ENCODE results near the gene TNRC6C. TPM values are rescaled to one million over a fixed set of nuclear protein-coding genes. Genes with fewer than 3 reads are reported as not detected.
"Not testable (repeated sequence)": the region's sequence is repeated elsewhere in the genome, so short reads cannot be mapped to it uniquely, and the experiment has no call there.

The TNRC6C gene
- total and polyA plus RNA-seq, 9 of the 15 experiments (the other 6 are each of a cell fraction or from before 2014, with no cell fraction given) = 0.20 to 4.9 (median 2.3) TPM

- TF ChIP-seq SMARCC2 (IDR thresholded peaks at IDR 0.05; ENCODE audit: low read depth) (peak; percentile 77; the same call in 1 of the 2 replicates), ZBTB2 (IDR thresholded peaks at IDR 0.05) (peak; percentile 84; the same call in 1 of the 2 replicates), ADNP (tag; IDR thresholded peaks at IDR 0.05) (peak; percentile 71), GATAD2B (IDR thresholded peaks at IDR 0.05; ENCODE audit: borderline replicate concordance) (peak; percentile 82), TOE1 (IDR thresholded peaks at IDR 0.05; ENCODE audit: borderline replicate concordance) (peak; percentile 15; the same call in 1 of the 2 replicates), ZNF609 (CRISPR knock-in tag; IDR thresholded peaks at IDR 0.05; ENCODE audit: borderline replicate concordance) (peak; percentile 29; the same call in 1 of the 2 replicates), CC2D1A (IDR thresholded peaks at IDR 0.05) (peak; percentile 77; the same call in 1 of the 2 replicates), GATAD2A (IDR thresholded peaks at IDR 0.05) (peak; percentile 84; the same call in 1 of the 2 replicates), GATA2 (CRISPR knock-in tag; IDR thresholded peaks at IDR 0.05) (peak; percentile 64), DMBX1 (CRISPR knock-in tag; IDR thresholded peaks at IDR 0.05; ENCODE audit: borderline replicate concordance) (peak; percentile 86), MLLT1 (IDR thresholded peaks at IDR 0.05) (peak in 1 of 2 experiments; percentile 95; a peak in 2 of 4 replicates), HDAC1 (IDR thresholded peaks at IDR 0.05) (peak; percentile 10 to 86; a peak in 2 of 4 replicates)
- TF ChIP-seq, protein P1, sequence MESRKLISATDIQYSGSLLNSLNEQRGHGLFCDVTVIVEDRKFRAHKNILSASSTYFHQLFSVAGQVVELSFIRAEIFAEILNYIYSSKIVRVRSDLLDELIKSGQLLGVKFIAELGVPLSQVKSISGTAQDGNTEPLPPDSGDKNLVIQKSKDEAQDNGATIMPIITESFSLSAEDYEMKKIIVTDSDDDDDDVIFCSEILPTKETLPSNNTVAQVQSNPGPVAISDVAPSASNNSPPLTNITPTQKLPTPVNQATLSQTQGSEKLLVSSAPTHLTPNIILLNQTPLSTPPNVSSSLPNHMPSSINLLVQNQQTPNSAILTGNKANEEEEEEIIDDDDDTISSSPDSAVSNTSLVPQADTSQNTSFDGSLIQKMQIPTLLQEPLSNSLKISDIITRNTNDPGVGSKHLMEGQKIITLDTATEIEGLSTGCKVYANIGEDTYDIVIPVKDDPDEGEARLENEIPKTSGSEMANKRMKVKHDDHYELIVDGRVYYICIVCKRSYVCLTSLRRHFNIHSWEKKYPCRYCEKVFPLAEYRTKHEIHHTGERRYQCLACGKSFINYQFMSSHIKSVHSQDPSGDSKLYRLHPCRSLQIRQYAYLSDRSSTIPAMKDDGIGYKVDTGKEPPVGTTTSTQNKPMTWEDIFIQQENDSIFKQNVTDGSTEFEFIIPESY (CRISPR knock-in tag; IDR thresholded peaks at IDR 0.05) = peak; percentile 18; the same call in 1 of the 2 replicates
- TF ChIP-seq TOE1 (CRISPR knock-in tag; IDR thresholded peaks at IDR 0.05; ENCODE audit: borderline replicate concordance, low read depth) = not testable (repeated sequence)
- TF ChIP-seq, protein P2, sequence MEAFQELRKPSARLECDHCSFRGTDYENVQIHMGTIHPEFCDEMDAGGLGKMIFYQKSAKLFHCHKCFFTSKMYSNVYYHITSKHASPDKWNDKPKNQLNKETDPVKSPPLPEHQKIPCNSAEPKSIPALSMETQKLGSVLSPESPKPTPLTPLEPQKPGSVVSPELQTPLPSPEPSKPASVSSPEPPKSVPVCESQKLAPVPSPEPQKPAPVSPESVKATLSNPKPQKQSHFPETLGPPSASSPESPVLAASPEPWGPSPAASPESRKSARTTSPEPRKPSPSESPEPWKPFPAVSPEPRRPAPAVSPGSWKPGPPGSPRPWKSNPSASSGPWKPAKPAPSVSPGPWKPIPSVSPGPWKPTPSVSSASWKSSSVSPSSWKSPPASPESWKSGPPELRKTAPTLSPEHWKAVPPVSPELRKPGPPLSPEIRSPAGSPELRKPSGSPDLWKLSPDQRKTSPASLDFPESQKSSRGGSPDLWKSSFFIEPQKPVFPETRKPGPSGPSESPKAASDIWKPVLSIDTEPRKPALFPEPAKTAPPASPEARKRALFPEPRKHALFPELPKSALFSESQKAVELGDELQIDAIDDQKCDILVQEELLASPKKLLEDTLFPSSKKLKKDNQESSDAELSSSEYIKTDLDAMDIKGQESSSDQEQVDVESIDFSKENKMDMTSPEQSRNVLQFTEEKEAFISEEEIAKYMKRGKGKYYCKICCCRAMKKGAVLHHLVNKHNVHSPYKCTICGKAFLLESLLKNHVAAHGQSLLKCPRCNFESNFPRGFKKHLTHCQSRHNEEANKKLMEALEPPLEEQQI (IDR thresholded peaks at IDR 0.05) = peak; percentile 36; the same call in 1 of the 2 replicates
Observed at GRCh38 chr17:78082355-78082872, 123.9 kb downstream of the TNRC6C start (continued).
